ENCODE results near the gene SELE. TPM values are rescaled to one million over a fixed set of nuclear protein-coding genes. Genes with fewer than 3 reads are reported as not detected.

SELE gene
- polyA plus RNA-seq, 1 donor from 2014 or later, result not detected

DNA sequence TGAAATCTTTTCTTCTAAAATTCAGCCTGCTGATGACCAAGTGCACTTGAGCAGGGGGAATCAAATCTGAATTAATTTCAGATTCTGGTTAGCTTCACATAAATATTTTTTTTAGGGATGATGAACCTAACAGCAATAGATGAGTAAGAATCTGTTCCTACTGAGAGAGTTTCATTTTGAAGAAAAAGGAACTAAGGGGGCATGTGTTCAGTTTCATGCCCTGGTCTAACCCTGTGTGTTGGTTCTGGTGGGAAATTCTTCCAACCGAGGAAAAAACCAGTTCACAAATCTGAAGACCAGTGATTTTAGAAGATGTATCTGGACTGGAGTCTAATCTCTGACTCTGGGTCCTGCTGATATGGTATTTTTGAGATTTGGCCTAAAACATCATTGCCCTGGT is 36.1 kb downstream of the SELE start:
- no peak overlapping the region for H3K27ac ChIP-seq (ENCODE audit: low read length)

DNA sequence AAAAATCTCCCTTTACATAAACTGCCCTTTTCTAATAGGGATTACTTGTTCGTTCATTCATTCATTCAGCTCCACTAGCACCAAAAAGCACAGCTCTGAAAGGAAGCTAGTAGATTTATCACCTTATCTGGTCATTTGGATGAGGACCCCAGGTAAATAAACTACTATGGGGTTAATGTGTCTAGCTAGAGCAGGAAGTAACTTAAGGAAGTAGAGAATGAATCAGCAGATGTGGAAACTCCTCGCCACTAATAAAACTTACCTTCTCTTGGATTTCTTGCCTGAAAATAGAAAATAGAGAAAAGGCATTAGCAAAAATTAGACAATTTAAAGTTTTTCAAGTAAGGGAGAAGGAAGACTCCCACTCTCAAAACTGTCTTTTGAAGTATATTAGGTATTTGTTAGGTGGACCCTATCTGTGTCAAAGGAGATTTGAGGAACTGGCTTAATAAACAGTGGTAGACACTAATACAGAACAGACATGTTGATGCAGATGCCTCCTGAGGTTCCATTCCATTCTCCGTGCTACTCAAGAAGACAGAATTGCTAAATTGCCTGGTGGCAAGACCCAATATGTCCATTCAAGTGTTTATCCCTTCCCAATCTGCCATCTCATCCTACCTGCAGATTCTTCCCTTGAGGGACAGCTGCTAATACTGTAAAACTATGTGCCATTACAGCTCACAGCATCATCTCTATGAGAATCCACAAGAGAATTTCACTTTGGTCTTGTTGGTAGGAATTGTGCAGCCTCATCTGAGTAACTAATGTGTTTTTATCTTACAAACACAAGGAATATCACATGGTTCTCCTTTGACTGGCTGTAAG is 37.4 kb downstream of the SELE start:
- Histone ChIP-seq H3K9me3 (ENCODE audit: low read length) (no peaks in the 10 kb centered on the region), H4K20me1 (ENCODE audit: insufficient read depth) (no peaks in the 10 kb centered on the region), H3K9me2 (ENCODE audit: insufficient read depth, low read length) (no peaks in the 10 kb centered on the region), H3F3A (ENCODE audit: insufficient read depth, low read length, poor library complexity, severe bottlenecking) (no peaks in the 10 kb centered on the region), H3K36me3 (ENCODE audit: insufficient read depth, low read length) (no peaks in the 10 kb centered on the region), H3K27me3 (ENCODE audit: insufficient read depth, low read depth, low read length) (no peaks in the 10 kb centered on the region), H3K79me2 (replicated peaks; ENCODE audit: insufficient read depth, low read length) (no peaks in the 10 kb centered on the region), H3K27ac (ENCODE audit: low read length) (no peak overlapping the region), H3K4me3 (ENCODE audit: low read length) (no peak overlapping the region), H3K4me2 (ENCODE audit: low read length) (no peak overlapping the region), H2AFZ (ENCODE audit: low read depth, low read length) (no peak overlapping the region), H3K9ac (ENCODE audit: low read length) (no peak overlapping the region)
- TF ChIP-seq POLR2AphosphoS5 (IDR thresholded peaks at IDR 0.05) (no peak), SMC3 (conservative IDR thresholded peaks at IDR 0.05; ENCODE audit: poor library complexity) (no peak), TAF1 (IDR thresholded peaks at IDR 0.05; ENCODE audit: low read depth) (no peak), EZH2 (IDR thresholded peaks at IDR 0.05; ENCODE audit: borderline replicate concordance, insufficient read depth, low read length, poor library complexity, severe bottlenecking) (no peak), EP300 (conservative IDR thresholded peaks at IDR 0.05; ENCODE audit: poor library complexity, severe bottlenecking) (no peak), MXI1 (conservative IDR thresholded peaks at IDR 0.05; ENCODE audit: poor library complexity, severe bottlenecking) (no peak), RAD21 (conservative IDR thresholded peaks at IDR 0.05) (no peak)
- TF ChIP-seq, protein P1, sequence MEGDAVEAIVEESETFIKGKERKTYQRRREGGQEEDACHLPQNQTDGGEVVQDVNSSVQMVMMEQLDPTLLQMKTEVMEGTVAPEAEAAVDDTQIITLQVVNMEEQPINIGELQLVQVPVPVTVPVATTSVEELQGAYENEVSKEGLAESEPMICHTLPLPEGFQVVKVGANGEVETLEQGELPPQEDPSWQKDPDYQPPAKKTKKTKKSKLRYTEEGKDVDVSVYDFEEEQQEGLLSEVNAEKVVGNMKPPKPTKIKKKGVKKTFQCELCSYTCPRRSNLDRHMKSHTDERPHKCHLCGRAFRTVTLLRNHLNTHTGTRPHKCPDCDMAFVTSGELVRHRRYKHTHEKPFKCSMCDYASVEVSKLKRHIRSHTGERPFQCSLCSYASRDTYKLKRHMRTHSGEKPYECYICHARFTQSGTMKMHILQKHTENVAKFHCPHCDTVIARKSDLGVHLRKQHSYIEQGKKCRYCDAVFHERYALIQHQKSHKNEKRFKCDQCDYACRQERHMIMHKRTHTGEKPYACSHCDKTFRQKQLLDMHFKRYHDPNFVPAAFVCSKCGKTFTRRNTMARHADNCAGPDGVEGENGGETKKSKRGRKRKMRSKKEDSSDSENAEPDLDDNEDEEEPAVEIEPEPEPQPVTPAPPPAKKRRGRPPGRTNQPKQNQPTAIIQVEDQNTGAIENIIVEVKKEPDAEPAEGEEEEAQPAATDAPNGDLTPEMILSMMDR (IDR thresholded peaks at IDR 0.05; ENCODE audit: poor library complexity, severe bottlenecking), result no peak
- TF ChIP-seq, protein P2, sequence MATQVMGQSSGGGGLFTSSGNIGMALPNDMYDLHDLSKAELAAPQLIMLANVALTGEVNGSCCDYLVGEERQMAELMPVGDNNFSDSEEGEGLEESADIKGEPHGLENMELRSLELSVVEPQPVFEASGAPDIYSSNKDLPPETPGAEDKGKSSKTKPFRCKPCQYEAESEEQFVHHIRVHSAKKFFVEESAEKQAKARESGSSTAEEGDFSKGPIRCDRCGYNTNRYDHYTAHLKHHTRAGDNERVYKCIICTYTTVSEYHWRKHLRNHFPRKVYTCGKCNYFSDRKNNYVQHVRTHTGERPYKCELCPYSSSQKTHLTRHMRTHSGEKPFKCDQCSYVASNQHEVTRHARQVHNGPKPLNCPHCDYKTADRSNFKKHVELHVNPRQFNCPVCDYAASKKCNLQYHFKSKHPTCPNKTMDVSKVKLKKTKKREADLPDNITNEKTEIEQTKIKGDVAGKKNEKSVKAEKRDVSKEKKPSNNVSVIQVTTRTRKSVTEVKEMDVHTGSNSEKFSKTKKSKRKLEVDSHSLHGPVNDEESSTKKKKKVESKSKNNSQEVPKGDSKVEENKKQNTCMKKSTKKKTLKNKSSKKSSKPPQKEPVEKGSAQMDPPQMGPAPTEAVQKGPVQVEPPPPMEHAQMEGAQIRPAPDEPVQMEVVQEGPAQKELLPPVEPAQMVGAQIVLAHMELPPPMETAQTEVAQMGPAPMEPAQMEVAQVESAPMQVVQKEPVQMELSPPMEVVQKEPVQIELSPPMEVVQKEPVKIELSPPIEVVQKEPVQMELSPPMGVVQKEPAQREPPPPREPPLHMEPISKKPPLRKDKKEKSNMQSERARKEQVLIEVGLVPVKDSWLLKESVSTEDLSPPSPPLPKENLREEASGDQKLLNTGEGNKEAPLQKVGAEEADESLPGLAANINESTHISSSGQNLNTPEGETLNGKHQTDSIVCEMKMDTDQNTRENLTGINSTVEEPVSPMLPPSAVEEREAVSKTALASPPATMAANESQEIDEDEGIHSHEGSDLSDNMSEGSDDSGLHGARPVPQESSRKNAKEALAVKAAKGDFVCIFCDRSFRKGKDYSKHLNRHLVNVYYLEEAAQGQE (IDR thresholded peaks at IDR 0.05; ENCODE audit: borderline replicate concordance), result no peak

More for the DNA sequence above, 36.1 kb downstream of the SELE start:
- H4K20me1 ChIP-seq (ENCODE audit: insufficient read depth), result no peaks in the 10 kb centered on the region
- TF ChIP-seq MXI1 (conservative IDR thresholded peaks at IDR 0.05; ENCODE audit: poor library complexity, severe bottlenecking) (no peak), EP300 (conservative IDR thresholded peaks at IDR 0.05; ENCODE audit: poor library complexity, severe bottlenecking) (no peak), TAF1 (IDR thresholded peaks at IDR 0.05; ENCODE audit: low read depth) (no peak), SMC3 (conservative IDR thresholded peaks at IDR 0.05; ENCODE audit: poor library complexity) (no peak), POLR2AphosphoS5 (IDR thresholded peaks at IDR 0.05) (no peak), RAD21 (conservative IDR thresholded peaks at IDR 0.05) (no peak), EZH2 (IDR thresholded peaks at IDR 0.05; ENCODE audit: borderline replicate concordance, insufficient read depth, low read length, poor library complexity, severe bottlenecking) (no peak)
- TF ChIP-seq, protein P1 (IDR thresholded peaks at IDR 0.05; ENCODE audit: poor library complexity, severe bottlenecking), result no peak
- TF ChIP-seq, protein P2 (IDR thresholded peaks at IDR 0.05; ENCODE audit: borderline replicate concordance), result no peak
- H3K9ac ChIP-seq (ENCODE audit: low read length), result no peak overlapping the region
- H3K9me3 ChIP-seq (ENCODE audit: low read length), result no peaks in the 10 kb centered on the region
- H3K4me2 ChIP-seq (ENCODE audit: low read length), result no peak overlapping the region
- H3K36me3 ChIP-seq (ENCODE audit: insufficient read depth, low read length), result no peaks in the 10 kb centered on the region
- H2AFZ ChIP-seq (ENCODE audit: low read depth, low read length), result no peak overlapping the region
- H3K9me2 ChIP-seq (ENCODE audit: insufficient read depth, low read length), result no peaks in the 10 kb centered on the region
- H3F3A ChIP-seq (ENCODE audit: insufficient read depth, low read length, poor library complexity, severe bottlenecking), result no peaks in the 10 kb centered on the region
- no peaks in the 10 kb centered on the region for H3K27me3 ChIP-seq (ENCODE audit: insufficient read depth, low read depth, low read length)
- H3K4me3 ChIP-seq (ENCODE audit: low read length), result no peak overlapping the region
- H3K79me2 ChIP-seq (replicated peaks; ENCODE audit: insufficient read depth, low read length), result no peaks in the 10 kb centered on the region
